ENCODE measurements around the gene HERC2. TPM values are rescaled to one million over a fixed set of nuclear protein-coding genes. Genes with fewer than 3 reads are reported as not detected.
"Not testable (repeated sequence)": the region's sequence is repeated elsewhere in the genome, so short reads cannot be mapped to it uniquely, and the experiment has no call there.

Gene HERC2
- total and polyA plus RNA-seq, 9 of the 15 experiments (the other 6 are each of a cell fraction or from before 2014, with no cell fraction given), result 10.6 to 84.0 (median 42.6) TPM

GRCh38 chr15:28202124-28202523, 119.9 kb downstream of the HERC2 start:
- intact Hi-C loops (cut with micrococcal nuclease); H3K4me3 ChIP-seq; H3K9ac ChIP-seq (ENCODE audit: insufficient read depth in 1 of 2, low read depth in 2 of 2, low read length in 2 of 2); H4K20me1 ChIP-seq (replicated peaks; ENCODE audit: control insufficient read depth, insufficient read depth, low read length); BruUV-seq (replicated peaks); CTCF ChIA-PET (ENCODE audit: low intra/inter-chr PET ratio); DNase-seq (ENCODE audit: extremely low read depth in 1 of 4, low spot score in 3 of 4); H3K4me1 ChIP-seq (replicated peaks in 1 of 2; ENCODE audit: control insufficient read depth in 2 of 2, insufficient read depth in 2 of 2, low read length in 2 of 2); H3K4me2 ChIP-seq (ENCODE audit: insufficient read depth, low read length); POLR2A ChIA-PET; H2AFZ ChIP-seq (ENCODE audit: low read depth, low read length); H3K79me2 ChIP-seq (ENCODE audit: control insufficient read depth, insufficient read depth, low read length); FAIRE-seq; H3K27ac ChIP-seq (ENCODE audit: extremely low read depth, low read depth, low read length); H3K9me3 ChIP-seq (replicated peaks; ENCODE audit: control insufficient read depth, insufficient read depth, low read depth, low read length); H3K9me1 ChIP-seq (ENCODE audit: control insufficient read depth, insufficient read depth, low read length); ATAC-seq; H3K27me3 ChIP-seq (ENCODE audit: control insufficient read depth in 2 of 2, insufficient read depth in 2 of 2, low read length in 2 of 2): not testable (repeated sequence)
- WGBS (ENCODE audit: insufficient coverage, low coverage, missing lambda C conversion rate), result 100% methylated on average over 1 of the region's 23 CpGs
- in situ Hi-C loops (cut with MboI), result loop anchor here (10.0 kb wide), 1 partner anchor 463 kb away; no protein-coding TSS in a partner anchor
- H3K36me3 ChIP-seq (ENCODE audit: control insufficient read depth, insufficient read depth, low read length), result peaks cover 30% of the 10 kb centered on the region; the same call in 2 of the 3 replicates

GRCh38 chr15:28198215-28198614, 123.8 kb downstream of the HERC2 start:
- H3K9me3 ChIP-seq (replicated peaks; ENCODE audit: control insufficient read depth, insufficient read depth, low read depth, low read length); H3K4me2 ChIP-seq (ENCODE audit: insufficient read depth, low read length); POLR2A ChIA-PET; H3K27ac ChIP-seq (ENCODE audit: extremely low read depth, low read depth, low read length); in situ Hi-C loops (cut with MboI); H4K20me1 ChIP-seq (replicated peaks; ENCODE audit: control insufficient read depth, insufficient read depth, low read length); H2AFZ ChIP-seq (ENCODE audit: low read depth, low read length); H3K27me3 ChIP-seq (ENCODE audit: control insufficient read depth in 2 of 2, insufficient read depth in 2 of 2, low read length in 2 of 2); H3K4me3 ChIP-seq; CTCF ChIA-PET (ENCODE audit: low intra/inter-chr PET ratio); H3K9me1 ChIP-seq (ENCODE audit: control insufficient read depth, insufficient read depth, low read length); FAIRE-seq; H3K4me1 ChIP-seq (replicated peaks in 1 of 2; ENCODE audit: control insufficient read depth in 2 of 2, insufficient read depth in 2 of 2, low read length in 2 of 2); H3K9ac ChIP-seq (ENCODE audit: insufficient read depth in 1 of 2, low read depth in 2 of 2, low read length in 2 of 2); ATAC-seq; H3K79me2 ChIP-seq (ENCODE audit: control insufficient read depth, insufficient read depth, low read length); BruUV-seq (replicated peaks); DNase-seq (ENCODE audit: extremely low read depth in 1 of 4, low spot score in 3 of 4); intact Hi-C loops (cut with micrococcal nuclease): not testable (repeated sequence)
- peaks cover 34% of the 10 kb centered on the region; the same call in 2 of the 3 replicates for H3K36me3 ChIP-seq (ENCODE audit: control insufficient read depth, insufficient read depth, low read length)
- 75% methylated on average over 2 of the region's 2 CpGs for WGBS (ENCODE audit: insufficient coverage, low coverage, missing lambda C conversion rate)

GRCh38 chr15:28197694-28198093, 124.3 kb downstream of the HERC2 start:
- H3K27me3 ChIP-seq (ENCODE audit: control insufficient read depth in 2 of 2, insufficient read depth in 2 of 2, low read length in 2 of 2); H2AFZ ChIP-seq (ENCODE audit: low read depth, low read length); ATAC-seq; H3K79me2 ChIP-seq (ENCODE audit: control insufficient read depth, insufficient read depth, low read length); in situ Hi-C loops (cut with MboI); POLR2A ChIA-PET; H4K20me1 ChIP-seq (replicated peaks; ENCODE audit: control insufficient read depth, insufficient read depth, low read length); DNase-seq (ENCODE audit: extremely low read depth in 1 of 4, low spot score in 3 of 4); H3K27ac ChIP-seq (ENCODE audit: extremely low read depth, low read depth, low read length); H3K4me3 ChIP-seq; H3K9me3 ChIP-seq (replicated peaks; ENCODE audit: control insufficient read depth, insufficient read depth, low read depth, low read length); CTCF ChIA-PET (ENCODE audit: low intra/inter-chr PET ratio); FAIRE-seq; intact Hi-C loops (cut with micrococcal nuclease); H3K9me1 ChIP-seq (ENCODE audit: control insufficient read depth, insufficient read depth, low read length); H3K4me2 ChIP-seq (ENCODE audit: insufficient read depth, low read length); BruUV-seq (replicated peaks); H3K4me1 ChIP-seq (replicated peaks in 1 of 2; ENCODE audit: control insufficient read depth in 2 of 2, insufficient read depth in 2 of 2, low read length in 2 of 2); H3K9ac ChIP-seq (ENCODE audit: insufficient read depth in 1 of 2, low read depth in 2 of 2, low read length in 2 of 2): not testable (repeated sequence)
- WGBS (ENCODE audit: insufficient coverage, low coverage, missing lambda C conversion rate), result 89% methylated on average over 3 of the region's 4 CpGs
- peaks cover 37% of the 10 kb centered on the region; the same call in 2 of the 3 replicates for H3K36me3 ChIP-seq (ENCODE audit: control insufficient read depth, insufficient read depth, low read length)

GRCh38 chr15:28196581-28196980, 125.4 kb downstream of the HERC2 start:
- H3K27me3 ChIP-seq (ENCODE audit: control insufficient read depth in 2 of 2, insufficient read depth in 2 of 2, low read length in 2 of 2); BruUV-seq (replicated peaks); CTCF ChIA-PET (ENCODE audit: low intra/inter-chr PET ratio); H3K4me2 ChIP-seq (ENCODE audit: insufficient read depth, low read length); ATAC-seq; H2AFZ ChIP-seq (ENCODE audit: low read depth, low read length); DNase-seq (ENCODE audit: extremely low read depth in 1 of 4, low spot score in 3 of 4); H4K20me1 ChIP-seq (replicated peaks; ENCODE audit: control insufficient read depth, insufficient read depth, low read length); H3K9me1 ChIP-seq (ENCODE audit: control insufficient read depth, insufficient read depth, low read length); H3K4me1 ChIP-seq (replicated peaks in 1 of 2; ENCODE audit: control insufficient read depth in 2 of 2, insufficient read depth in 2 of 2, low read length in 2 of 2); H3K9me3 ChIP-seq (replicated peaks; ENCODE audit: control insufficient read depth, insufficient read depth, low read depth, low read length); H3K27ac ChIP-seq (ENCODE audit: extremely low read depth, low read depth, low read length); H3K79me2 ChIP-seq (ENCODE audit: control insufficient read depth, insufficient read depth, low read length); in situ Hi-C loops (cut with MboI); intact Hi-C loops (cut with micrococcal nuclease); H3K4me3 ChIP-seq; POLR2A ChIA-PET; FAIRE-seq; H3K9ac ChIP-seq (ENCODE audit: insufficient read depth in 1 of 2, low read depth in 2 of 2, low read length in 2 of 2): not testable (repeated sequence)
- 95% methylated on average over 5 of the region's 5 CpGs for WGBS (ENCODE audit: insufficient coverage, low coverage, missing lambda C conversion rate)
- H3K36me3 ChIP-seq (ENCODE audit: control insufficient read depth, insufficient read depth, low read length), result peaks cover 46% of the 10 kb centered on the region
